Neural progenitor cell (in vitro differentiated cells): ENCODE results near the gene TPPP.

Experiments
- CTCF ChIP-seq: fragments of 200-600 bp; sonication (generic); IDR thresholded peaks from 2 replicates; pipeline ENCODE4 v1.5.1; 2017; ENCODE audit warnings: antibody characterized with exemption, mild to moderate bottlenecking
- EZH2 ChIP-seq: fragments of 200-600 bp; sonication (generic); IDR thresholded peaks from 2 replicates; pipeline ENCODE4 v1.6.1; 2017; ENCODE audit warnings: antibody characterized with exemption, mild to moderate bottlenecking, moderate library complexity
- EZH2phosphoT487 ChIP-seq: fragments of 200-600 bp; sonication (generic); IDR thresholded peaks from 2 replicates; pipeline ENCODE4 v1.6.1; 2017; ENCODE audit warnings: antibody characterized with exemption

GRCh38 chr5:623531-623930 is 69.6 kb downstream of the TPPP start:
- TF ChIP-seq CTCF (no peak), EZH2 (no peak), EZH2phosphoT487 (no peak)
